ENCODE results near the gene CCNG1.

The CCNG1 gene

DNA sequence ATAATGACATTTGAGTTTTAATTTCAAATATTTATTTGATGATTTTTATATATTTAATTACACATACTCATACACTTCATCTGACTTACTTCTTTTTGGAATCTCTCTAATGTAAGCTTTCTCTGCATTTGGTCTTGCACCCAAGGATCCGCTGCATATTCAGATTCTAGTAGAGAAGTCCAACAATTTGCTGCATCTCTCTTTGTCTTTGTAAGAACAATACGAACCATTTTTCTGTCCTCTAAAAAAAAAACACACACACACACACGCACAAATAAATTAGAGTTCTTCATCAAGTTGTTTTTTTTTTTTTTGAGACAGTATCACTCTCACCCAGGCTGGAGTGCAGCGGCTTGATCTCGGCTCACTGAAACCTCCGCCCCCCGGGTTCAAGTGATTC is 19.4 kb downstream of the CCNG1 start:
- TF ChIP-seq, protein P1, sequence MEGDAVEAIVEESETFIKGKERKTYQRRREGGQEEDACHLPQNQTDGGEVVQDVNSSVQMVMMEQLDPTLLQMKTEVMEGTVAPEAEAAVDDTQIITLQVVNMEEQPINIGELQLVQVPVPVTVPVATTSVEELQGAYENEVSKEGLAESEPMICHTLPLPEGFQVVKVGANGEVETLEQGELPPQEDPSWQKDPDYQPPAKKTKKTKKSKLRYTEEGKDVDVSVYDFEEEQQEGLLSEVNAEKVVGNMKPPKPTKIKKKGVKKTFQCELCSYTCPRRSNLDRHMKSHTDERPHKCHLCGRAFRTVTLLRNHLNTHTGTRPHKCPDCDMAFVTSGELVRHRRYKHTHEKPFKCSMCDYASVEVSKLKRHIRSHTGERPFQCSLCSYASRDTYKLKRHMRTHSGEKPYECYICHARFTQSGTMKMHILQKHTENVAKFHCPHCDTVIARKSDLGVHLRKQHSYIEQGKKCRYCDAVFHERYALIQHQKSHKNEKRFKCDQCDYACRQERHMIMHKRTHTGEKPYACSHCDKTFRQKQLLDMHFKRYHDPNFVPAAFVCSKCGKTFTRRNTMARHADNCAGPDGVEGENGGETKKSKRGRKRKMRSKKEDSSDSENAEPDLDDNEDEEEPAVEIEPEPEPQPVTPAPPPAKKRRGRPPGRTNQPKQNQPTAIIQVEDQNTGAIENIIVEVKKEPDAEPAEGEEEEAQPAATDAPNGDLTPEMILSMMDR (conservative IDR thresholded peaks at IDR 0.05): no peak

DNA sequence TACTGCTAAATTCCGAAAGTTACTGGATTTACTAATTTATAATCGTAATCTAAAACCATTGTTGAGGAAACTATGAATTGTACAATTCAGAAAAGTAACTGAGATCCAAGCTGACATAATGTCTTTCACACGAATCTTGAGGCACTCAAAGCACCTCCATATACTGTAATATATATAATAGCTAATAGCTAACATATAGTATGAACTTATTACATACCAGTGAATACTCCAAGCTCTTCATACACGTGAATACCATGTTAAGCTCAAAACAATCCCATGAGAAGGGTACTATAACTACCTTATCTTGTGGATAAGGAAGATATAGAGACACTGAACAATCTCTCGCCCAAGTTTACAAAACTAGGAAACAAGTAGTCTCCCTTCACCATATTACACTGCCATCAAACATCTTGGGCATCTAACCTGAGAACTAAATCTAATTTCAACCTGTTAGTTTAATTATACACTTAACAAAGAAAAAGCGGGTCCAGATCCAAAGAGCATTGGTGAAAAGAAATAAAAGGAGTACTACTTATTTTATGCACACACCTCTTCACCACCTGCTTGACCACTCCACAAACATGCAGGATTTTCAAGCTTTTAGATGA is 21.5 kb downstream of the CCNG1 start:
- TF ChIP-seq, protein P1 (conservative IDR thresholded peaks at IDR 0.05): no peak
- peak overlapping the region; percentile 94 for H3K27ac ChIP-seq

More for the DNA sequence above, 19.4 kb downstream of the CCNG1 start:
- H3K27ac ChIP-seq: no peak overlapping the region

DNA sequence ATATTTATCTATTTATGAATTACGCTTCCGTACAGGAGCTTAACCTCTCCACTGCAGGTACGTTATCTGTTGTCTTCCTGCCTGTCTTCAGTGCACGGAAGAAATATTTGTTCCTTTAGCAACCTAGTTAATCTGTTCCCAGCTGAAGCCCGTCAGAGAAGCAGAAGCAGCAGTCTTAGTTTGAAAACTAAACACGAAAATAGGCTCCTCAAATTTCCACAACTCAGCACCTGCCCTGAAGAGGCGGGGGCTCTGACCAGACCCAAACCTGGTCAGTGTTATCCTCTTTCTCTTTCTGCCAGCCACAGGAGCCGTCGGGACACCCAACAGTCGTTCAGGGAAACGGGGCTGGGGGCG is 22.0 kb downstream of the CCNG1 start:
- TF ChIP-seq, protein P1 (conservative IDR thresholded peaks at IDR 0.05): no peak
- H3K27ac ChIP-seq: peak overlapping the region; percentile 94

DNA sequence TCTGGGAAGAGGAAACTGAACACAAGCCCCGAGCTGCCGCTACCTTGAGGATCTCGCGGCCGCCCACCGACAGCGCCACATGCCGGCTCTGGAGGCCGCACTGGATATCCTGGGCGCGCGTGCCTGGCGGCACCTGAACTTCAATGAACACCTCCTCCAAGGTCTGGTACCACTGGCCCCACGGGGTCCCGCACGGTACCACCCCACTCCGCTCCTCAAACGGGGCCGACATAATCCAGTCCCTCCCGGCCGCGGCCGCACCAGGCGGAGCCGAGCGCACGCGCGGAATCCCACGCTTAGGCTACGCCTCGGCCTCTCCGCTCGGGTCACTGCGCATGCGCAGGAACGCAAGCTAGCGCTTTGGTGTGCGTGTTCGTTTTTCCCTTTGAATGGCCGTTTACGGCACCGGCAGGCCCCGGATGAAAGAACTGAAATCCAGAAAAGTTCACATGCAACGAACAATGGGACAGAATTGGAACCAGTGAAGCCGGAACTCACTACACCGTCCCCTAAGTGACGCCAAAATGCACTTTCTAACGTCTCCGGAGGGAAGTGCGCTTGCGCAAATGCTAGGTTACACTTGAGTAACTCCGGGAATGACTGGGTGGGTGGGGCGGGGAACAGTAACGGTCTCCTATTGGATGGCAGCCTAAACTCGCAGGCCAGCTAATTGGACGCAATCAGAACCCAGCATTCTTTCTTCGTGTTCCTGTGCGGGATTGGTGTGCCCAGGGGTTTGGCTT is 22.6 kb downstream of the CCNG1 start, which contains the start of gene NUDCD2:
NUDCD2 (minus strand) TSS at position 284 of the 743 bp plus-strand sequence; CDS start at position 232, 52 bp downstream.
- TF ChIP-seq, protein P1 (conservative IDR thresholded peaks at IDR 0.05): peak; percentile 33
- peak within 1 kb of the TSS; percentile 94 for H3K27ac ChIP-seq

DNA sequence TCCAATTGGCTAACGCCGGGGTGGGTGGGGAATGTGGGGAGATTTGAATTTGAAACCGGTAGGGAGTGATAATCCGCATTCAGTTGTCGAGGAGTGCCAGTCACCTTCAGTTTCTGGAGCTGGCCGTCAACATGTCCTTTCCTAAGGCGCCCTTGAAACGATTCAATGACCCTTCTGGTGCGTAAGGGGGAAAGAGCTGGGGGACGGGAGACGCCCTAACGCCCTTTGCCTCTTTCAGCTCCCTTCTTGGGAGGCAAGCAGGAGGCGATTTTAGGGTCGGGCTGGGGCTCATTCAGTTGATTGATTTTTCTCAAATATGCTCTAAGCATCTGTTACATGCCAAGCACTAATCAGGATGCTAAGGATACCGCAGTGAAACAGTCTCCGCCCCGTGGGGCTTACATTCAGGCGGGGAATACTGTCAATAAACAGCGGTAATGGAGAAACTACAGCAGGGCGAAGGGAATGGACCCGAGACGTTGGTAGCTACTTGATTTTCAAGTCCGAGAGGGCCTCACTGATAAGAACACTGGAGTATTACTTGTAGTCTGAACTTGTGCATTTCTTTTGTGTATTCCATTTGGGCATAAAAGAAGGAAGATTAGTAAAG is 23.3 kb downstream of the CCNG1 start, which contains the start of gene HMMR:
HMMR (plus strand) TSS at position 71 of the 610 bp plus-strand sequence; CDS start at position 132, 61 bp downstream.
- TF ChIP-seq, protein P1 (conservative IDR thresholded peaks at IDR 0.05): no peak
- peak within 1 kb of the TSS; percentile 94 for H3K27ac ChIP-seq

DNA sequence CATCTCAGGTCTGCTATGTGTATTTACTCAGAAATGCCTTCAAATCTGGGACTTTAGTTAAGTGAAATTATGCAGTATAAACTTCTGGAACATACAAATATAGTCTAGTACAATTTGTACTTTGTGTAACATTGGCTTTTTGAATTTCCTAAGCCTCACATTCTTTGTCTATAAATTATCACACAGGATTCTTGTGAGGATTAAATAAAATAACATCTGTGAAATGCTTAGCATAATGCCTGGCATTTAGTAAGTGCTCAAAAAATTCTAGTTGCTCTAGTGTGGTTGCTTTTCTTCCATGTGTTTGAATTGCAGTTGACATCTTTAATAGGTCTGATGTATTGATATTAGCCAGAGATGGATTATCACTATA is 25.7 kb downstream of the CCNG1 start:
- TF ChIP-seq, protein P1 (conservative IDR thresholded peaks at IDR 0.05): no peak
- H3K27ac ChIP-seq: peak overlapping the region; percentile 94

DNA sequence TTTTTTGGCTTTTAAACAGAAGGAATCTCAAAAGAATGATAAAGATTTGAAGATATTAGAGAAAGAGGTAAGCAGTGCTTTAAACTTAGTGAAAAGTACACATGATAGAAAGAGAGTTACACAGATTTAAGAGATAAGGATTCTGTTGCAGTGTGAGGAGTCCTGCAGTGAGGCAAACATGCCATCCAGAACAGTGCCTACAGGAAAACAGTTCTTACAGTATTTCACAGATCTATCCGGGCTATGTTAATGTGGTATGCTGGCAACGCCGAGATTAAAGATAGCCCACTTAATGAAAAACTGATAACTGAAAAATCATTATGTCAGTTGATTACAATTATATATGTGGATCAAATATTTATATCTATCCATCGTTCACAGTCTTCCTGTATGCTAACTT is 30.3 kb downstream of the CCNG1 start:
- TF ChIP-seq, protein P1 (conservative IDR thresholded peaks at IDR 0.05): no peak

More for the DNA sequence above, 30.3 kb downstream of the CCNG1 start:
- peak overlapping the region; percentile 38 for H3K27ac ChIP-seq
